K562 (cell line): ENCODE data around the gene DHRS13. TPM values are rescaled to one million over a fixed set of nuclear protein-coding genes. Genes with fewer than 3 reads are reported as not detected.

Experiments used
- ATAC-seq: fragments of 200-7000 bp; cut with Tn5 transposase; 3 replicates; pipeline ENCODE4 v1.9.1; 2020; ENCODE audit warnings: moderate library complexity
- BruUV-seq: library from RNA; stranded (reverse); fragments of 400-500 nt; replicated peaks from 2 replicates; lab custom pipeline; 2021; lab: Mats Ljungman, UMichigan
- CTCF ChIA-PET: fragments of 300-600 bp; formaldehyde crosslinking; extraction: SDS; loops from one replicate; lab custom pipeline; 2021; ENCODE audit warnings: low intra/inter-chr PET ratio; lab: Yijun Ruan, JAX
- POLR2A ChIA-PET: fragments of 300-600, 350-650 bp; sonication (Branson Sonifier 250); formaldehyde crosslinking; extraction: SDS; loops from one replicate; lab custom pipeline; 2021; ENCODE audit warnings: antibody characterized with exemption, inconsistent platforms; lab: Yijun Ruan, JAX
- DNase-seq, 4 experiments: peaks; one replicate each; pipeline versions ENCODE4 v3.0.0 to v3.0.0-alpha.2; 2011 to 2018; ENCODE audit warnings: low spot score in 3 of 4, mixed read lengths in 3 of 4; ENCODE audit errors: extremely low read depth in 1 of 4
- FAIRE-seq: peaks from 2 replicates; lab custom pipeline; 2011; peaks lifted over from hg19 to GRCh38; lab: Jason Lieb, UNC
- H2AFZ ChIP-seq: 2 replicates; pipeline ENCODE4 v1.6.0; 2011; ENCODE audit warnings: low read depth, low read length, control low read depth, inconsistent platforms
- H3K27ac ChIP-seq: fragments of 200-600 bp; 3 replicates; pipeline ENCODE4 v1.8.0; 2011; ENCODE audit warnings: low read depth, mild to moderate bottlenecking, control low read depth, inconsistent platforms, low read length, moderate library complexity, mixed read lengths; ENCODE audit errors: extremely low read depth
- H3K27me3 ChIP-seq, 2 experiments: fragments of 300-600 bp in 1 of 2; 2 replicates in 1 of 2; 3 replicates in 1 of 2; pipeline versions ENCODE4 v1.6.0 to v1.8.0; 2011; ENCODE audit warnings: inconsistent platforms in 2 of 2, low read length in 2 of 2, mild to moderate bottlenecking in 1 of 2, mixed read lengths in 1 of 2, moderate library complexity in 1 of 2; ENCODE audit not compliant: control insufficient read depth in 2 of 2, insufficient read depth in 2 of 2
- H3K36me3 ChIP-seq: fragments of 300-600 bp; 3 replicates; pipeline ENCODE4 v1.8.0; 2011; ENCODE audit warnings: mild to moderate bottlenecking, low read length, inconsistent platforms; ENCODE audit not compliant: control insufficient read depth, insufficient read depth
- H3K4me1 ChIP-seq, 2 experiments: fragments of 200-600 bp in 1 of 2; replicated peaks in 1 of 2; 2 replicates in 1 of 2; 3 replicates in 1 of 2; pipeline versions ENCODE4 v1.5.1 to v1.8.0; 2011; ENCODE audit warnings: inconsistent platforms in 2 of 2, low read length in 2 of 2, mild to moderate bottlenecking in 1 of 2, mixed read lengths in 1 of 2, moderate library complexity in 1 of 2; ENCODE audit not compliant: control insufficient read depth in 2 of 2, insufficient read depth in 2 of 2
- H3K4me2 ChIP-seq: 2 replicates; pipeline ENCODE4 v1.6.1; 2011; ENCODE audit warnings: low read length, control low read depth, inconsistent platforms, mixed read lengths; ENCODE audit not compliant: insufficient read depth
- H3K4me3 ChIP-seq: fragments of 200-600 bp; sonication (generic), shearing (Covaris generic); 2 replicates; pipeline ENCODE4 v1.5.1; 2016; ENCODE audit warnings: control low read depth, inconsistent platforms
- H3K79me2 ChIP-seq: fragments of 200-600 bp; 3 replicates; pipeline ENCODE4 v1.8.0; 2011; ENCODE audit warnings: low read length, inconsistent platforms; ENCODE audit not compliant: control insufficient read depth, insufficient read depth
- H3K9ac ChIP-seq, 2 experiments: 2 replicates each; pipeline versions ENCODE4 v1.6.0 to v1.6.1; 2011; ENCODE audit warnings: low read depth in 2 of 2, low read length in 2 of 2, control low read depth in 1 of 2, inconsistent platforms in 1 of 2, mild to moderate bottlenecking in 1 of 2, mixed read lengths in 1 of 2; ENCODE audit not compliant: insufficient read depth in 1 of 2
- H3K9me1 ChIP-seq: one replicate; pipeline ENCODE4 v1.6.0; 2011; ENCODE audit warnings: inconsistent platforms, mild to moderate bottlenecking, low read length, moderate library complexity; ENCODE audit not compliant: control insufficient read depth, insufficient read depth
- H3K9me3 ChIP-seq: replicated peaks from 2 replicates; pipeline ENCODE4 v1.5.1; 2011; ENCODE audit warnings: low read depth, low read length, inconsistent platforms; ENCODE audit not compliant: control insufficient read depth, insufficient read depth
- H4K20me1 ChIP-seq: replicated peaks from 2 replicates; pipeline ENCODE4 v1.6.1; 2011; ENCODE audit warnings: low read length, inconsistent platforms, mixed read lengths; ENCODE audit not compliant: control insufficient read depth, insufficient read depth
- CREM ChIP-seq: IDR thresholded peaks from 2 replicates; pipeline ENCODE4 v1.6.1; 2014; ENCODE audit warnings: antibody characterized with exemption, low read depth
- HSF4 ChIP-seq: fragments of 250-450 bp; sonication (Bioruptor Pico); IDR thresholded peaks from 2 replicates; pipeline ENCODE4 v2.1.2; 2022; ENCODE audit warnings: mild to moderate bottlenecking, moderate library complexity, borderline replicate concordance
- KLF10 ChIP-seq: fragments of 250-450 bp; sonication (Bioruptor Pico); IDR thresholded peaks from 2 replicates; pipeline ENCODE4 v1.6.1; 2021; ENCODE audit warnings: matching md5 sums
- MAZ ChIP-seq, 2 experiments: fragments of 450-650 bp in 1 of 2; sonication (generic) in 1 of 2; formaldehyde crosslinking; IDR thresholded peaks in 1 of 2; conservative IDR thresholded peaks in 1 of 2; 2 replicates each; pipeline versions ENCODE4 v1.4.0 to v1.5.0; 2020; ENCODE audit warnings: mild to moderate bottlenecking in 1 of 2, missing genetic modification reagents in 1 of 2
- MYBL2 ChIP-seq, 2 experiments: fragments of 450-650 bp in 1 of 2; sonication (generic) in 1 of 2; formaldehyde crosslinking in 1 of 2; IDR thresholded peaks; 2 replicates each; pipeline versions ENCODE4 v1.6.1 to v1.8.1; 2017 to 2022; ENCODE audit warnings: borderline replicate concordance in 1 of 2, inconsistent platforms in 1 of 2, low read depth in 1 of 2, mild to moderate bottlenecking in 1 of 2, missing genetic modification reagents in 1 of 2, moderate library complexity in 1 of 2
- MYNN ChIP-seq, 2 experiments: sonication (generic); formaldehyde crosslinking in 1 of 2; IDR thresholded peaks; 2 replicates each; pipeline versions ENCODE4 v1.5.0 to v1.6.1; 2016 to 2020; ENCODE audit warnings: antibody characterized with exemption in 1 of 2, missing genetic modification reagents in 1 of 2
- NCOA6 ChIP-seq: fragments of 450-650 bp; IDR thresholded peaks from 2 replicates; pipeline ENCODE4 v1.6.1; 2017; ENCODE audit warnings: mild to moderate bottlenecking
- NRF1 ChIP-seq, 2 experiments: fragments of 450-650 bp; IDR thresholded peaks in 1 of 2; conservative IDR thresholded peaks in 1 of 2; 2 replicates each; pipeline ENCODE4 v1.6.1; 2014; ENCODE audit warnings: mild to moderate bottlenecking in 2 of 2
- PHB ChIP-seq: fragments of 250-450 bp; sonication (Bioruptor Pico); IDR thresholded peaks from 2 replicates; pipeline ENCODE4 v1.5.0; 2021
- POLR2B ChIP-seq: fragments of 450-650 bp; IDR thresholded peaks from 2 replicates; pipeline ENCODE4 v1.6.1; 2018; ENCODE audit warnings: low read depth; ENCODE audit not compliant: partially characterized antibody
- POLR3G ChIP-seq: IDR thresholded peaks from 2 replicates; pipeline ENCODE4 v1.6.1; 2011; ENCODE audit not compliant: insufficient read length, insufficient replicate concordance; ENCODE audit errors: extremely low read depth
- SPI1 ChIP-seq: IDR thresholded peaks from 2 replicates; pipeline ENCODE4 v1.6.1; 2011; ENCODE audit warnings: low read depth, low read length, control low read depth, borderline replicate concordance
- ZNF263 ChIP-seq: sonication (generic); formaldehyde crosslinking; IDR thresholded peaks from 2 replicates; pipeline ENCODE4 v1.8.0; 2022; ENCODE audit warnings: mild to moderate bottlenecking, missing genetic modification reagents, borderline replicate concordance
- ZNF668 ChIP-seq: fragments of 250-450 bp; sonication (Bioruptor Pico); IDR thresholded peaks from 2 replicates; pipeline ENCODE4 v1.8.0; 2022; ENCODE audit warnings: mild to moderate bottlenecking, inconsistent platforms
- WGBS: fragments of 100-300 bp; shearing (Covaris generic); methylation state at CpG from one replicate; pipeline ENCODE4 v1.1.6; 2016; ENCODE audit warnings: low coverage, mixed read lengths; ENCODE audit not compliant: insufficient coverage; ENCODE audit errors: missing lambda C conversion rate; 5-methylcytosine and 5-hydroxymethylcytosine counted together
- in situ Hi-C: fragments of 300-500 bp; cut with MboI; formaldehyde crosslinking; loops from 4 replicates; pipeline ENCODE4 v1.15.0; 2018; ENCODE audit warnings: inconsistent platforms, mixed read lengths
- intact Hi-C: fragments of 100-400 bp; cut with micrococcal nuclease; formaldehyde crosslinking; loops from 2 replicates; pipeline ENCODE4 v1.14.2; 2022
- polyA plus RNA-seq, 8 experiments: library from polyadenylated mRNA; depleted of rRNA in 4 of 8; stranded (reverse) in 5 of 8; unstranded in 3 of 8; fragments of >200 nt; fragmentation: Nextera tagmentation in 2 of 8; fragmentation: Illumina TruSeq in 1 of 8; extraction: Ambion mirVana in 2 of 8; extraction: Trizol in 1 of 8; gene quantifications; 2 replicates each; pipeline versions ENCODE4 v1.2.1 to v1.2.3, GENCODE V29; 2011 to 2014; ENCODE audit warnings: inconsistent platforms in 1 of 8, missing spikeins in 1 of 8
- total RNA-seq, 7 experiments: library from RNA; depleted of rRNA in 6 of 7; stranded (reverse); fragments of >200 nt in 6 of 7; fragmentation: Illumina TruSeq in 2 of 7; extraction: Trizol in 2 of 7; gene quantifications; 2 replicates each; pipeline versions ENCODE4 v1.2.1 to v1.2.3, GENCODE V29; 2011 to 2021; ENCODE audit warnings: low replicate concordance in 1 of 7
- TF ChIP-seq, protein P1 (sequence below), 3 experiments: fragments of 200-800 bp in 1 of 3; sonication (Bioruptor generic) in 1 of 3; sonication (generic) in 1 of 3; formaldehyde crosslinking in 1 of 3; IDR thresholded peaks; 2 replicates each; pipeline versions ENCODE4 v1.6.1 to v1.8.0; 2016 to 2022; ENCODE audit warnings: mild to moderate bottlenecking in 2 of 3, missing compliant biosample characterization in 2 of 3, missing genetic modification characterization in 2 of 3, missing genetic modification reagents in 1 of 3

Gene DHRS13
- total and polyA plus RNA-seq, 9 of the 15 experiments (the other 6 are each of a cell fraction or from before 2014, with no cell fraction given), result 0.32 to 52.3 (median 34.3) TPM; not detected in 1

DNA sequence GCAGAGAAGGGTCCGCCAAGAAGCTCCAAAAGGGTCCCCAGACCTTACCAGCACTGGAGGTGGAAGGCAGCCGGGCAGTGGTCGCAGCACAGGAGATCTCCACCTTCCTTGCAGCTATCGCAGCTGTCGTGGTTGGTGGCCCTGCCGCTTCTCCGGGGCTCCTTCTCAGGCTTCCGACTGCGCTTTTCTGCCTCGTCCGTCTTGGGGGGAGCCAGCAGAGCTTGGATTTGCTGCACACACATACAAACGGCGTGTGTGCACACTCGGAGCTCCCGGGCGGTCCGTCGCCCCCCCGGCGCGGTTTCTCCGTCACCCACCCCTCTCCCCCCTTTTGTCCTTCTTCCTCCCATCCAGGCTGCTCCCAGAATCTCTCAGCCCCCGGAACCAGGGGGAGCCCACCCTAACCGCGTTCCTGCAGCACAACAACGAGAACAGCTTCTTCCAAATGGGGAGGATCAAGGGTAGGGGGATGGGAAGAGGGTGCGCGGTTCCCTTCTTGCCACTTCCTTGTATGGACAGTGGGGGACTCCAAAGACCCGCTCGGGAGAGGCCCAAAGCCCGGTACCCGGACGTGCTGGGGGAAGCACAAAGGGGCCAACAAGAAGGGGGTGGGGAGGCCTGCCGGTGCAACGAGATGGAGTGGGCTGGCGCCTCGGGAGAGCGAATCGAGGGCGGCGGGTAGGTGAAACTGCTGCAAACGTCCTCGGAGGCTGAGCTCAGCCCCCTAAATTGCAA lies 47.3 kb upstream of the DHRS13 start:
- H4K20me1 ChIP-seq, result peaks cover 6% of the 10 kb centered on the region
- ChIA-PET CTCF (interaction anchor here (0.7 kb wide), 1 partner anchor 306 kb away, joined by 4 read pairs; no protein-coding TSS in a partner anchor), POLR2A (interaction anchor here (0.6 to 2.5 kb wide), 13 partner anchors 12 to 288 kb away, joined by 3 to 24 read pairs (median 3); partner anchors contain the start of genes FAM222B, SDF2 and SUPT6H)
- peaks cover 30% of the 10 kb centered on the region for H3K36me3 ChIP-seq
- H3K9me1 ChIP-seq, result no peaks in the 10 kb centered on the region
- FAIRE-seq (no peak), ATAC-seq (peak; percentile 1), DNase-seq (peak; percentile 34 to 62 (median 40))
- in situ Hi-C loops, result no loop called here
- no peaks in the 10 kb centered on the region for H3K9me3 ChIP-seq
- under 1% methylated on average over 33 of the region's 43 CpGs for WGBS
- H3K27ac ChIP-seq, result peak overlapping the region; percentile 72
- intact Hi-C loops, result loop anchor here (5.0 kb wide), 2 partner anchors 48 to 103 kb away; partner anchors contain the start of gene DHRS13
- TSS peak; percentile 30 for BruUV-seq
- peaks cover 18 to 21% of the 10 kb centered on the region in 2 experiments for H3K4me1 ChIP-seq
- peak overlapping the region; percentile 63 for H2AFZ ChIP-seq
- H3K4me2 ChIP-seq, result peak overlapping the region; percentile 92
- H3K27me3 ChIP-seq, result no peaks in the 10 kb centered on the region; a peak in 1 of 5 replicates
- H3K4me3 ChIP-seq, result peak overlapping the region; percentile 61
- peak overlapping the region; percentile 80 to 95 for H3K9ac ChIP-seq
- H3K79me2 ChIP-seq, result peaks cover 61% of the 10 kb centered on the region
- TF ChIP-seq KLF10 (CRISPR knock-in tag) (no peak), MYBL2 (IDR thresholded peaks at IDR 0.05; ENCODE audit: low read depth) (no peak), MYBL2 (CRISPR knock-in tag; IDR thresholded peaks at IDR 0.05; ENCODE audit: borderline replicate concordance) (no peak), MYNN (IDR thresholded peaks at IDR 0.05) (0 out of 2 replicates have a peak, but pooled peaks have one; percentile 5), MYNN (CRISPR knock-in tag; IDR thresholded peaks at IDR 0.05) (no peak), SPI1 (peak; percentile 58; the same call in 1 of the 2 replicates), POLR3G (no peak), POLR2B (no peak), CREM (0 out of 2 replicates have a peak, but pooled peaks have one; percentile 12), ZNF668 (CRISPR knock-in tag) (no peak), NRF1 (conservative IDR thresholded peaks at IDR 0.05 in 1 of 2, IDR thresholded peaks at IDR 0.05 in 1 of 2) (0 out of 4 replicates have a peak, but pooled peaks of 1 of the 2 experiments have one; percentile 30), NCOA6 (no peak), ZNF263 (no peak), MAZ (CRISPR knock-in tag; conservative IDR thresholded peaks at IDR 0.05 in 1 of 2, IDR thresholded peaks at IDR 0.05 in 1 of 2) (no peak; a peak in 1 of 4 replicates), PHB (CRISPR knock-in tag) (no peak), HSF4 (no peak)
- TF ChIP-seq, protein P1, sequence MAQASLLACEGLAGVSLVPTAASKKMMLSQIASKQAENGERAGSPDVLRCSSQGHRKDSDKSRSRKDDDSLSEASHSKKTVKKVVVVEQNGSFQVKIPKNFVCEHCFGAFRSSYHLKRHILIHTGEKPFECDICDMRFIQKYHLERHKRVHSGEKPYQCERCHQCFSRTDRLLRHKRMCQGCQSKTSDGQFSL (CRISPR knock-in tag; IDR thresholded peaks at IDR 0.05), result no peak
- TF ChIP-seq, protein P1 (tag; IDR thresholded peaks at IDR 0.05), result peak in 1 of 2 experiments; percentile 66; a peak in 1 of 4 replicates
